GM12875 (cell line): ENCODE data around the gene HPCAL1.

Experiments
- H3K4me3 ChIP-seq: one replicate; pipeline ENCODE4 v1.5.1; 2011; ENCODE audit warnings: low read depth, low read length, control low read depth
- CTCF ChIP-seq: IDR thresholded peaks from 2 replicates; pipeline ENCODE4 v1.5.1; 2011; ENCODE audit warnings: low read depth, mild to moderate bottlenecking, control low read depth, inconsistent platforms, low read length, moderate library complexity, borderline replicate concordance; ENCODE audit not compliant: insufficient read depth

HPCAL1 gene

GRCh38 chr2:10325278-10326145, 22.8 kb downstream of the HPCAL1 start:
- no peak for TF ChIP-seq CTCF

GRCh38 chr2:10326151-10326616, 23.5 kb downstream of the HPCAL1 start:
- no peak for TF ChIP-seq CTCF
- no peak overlapping the region for H3K4me3 ChIP-seq

More at GRCh38 chr2:10325278-10326145, 22.8 kb downstream of the HPCAL1 start:
- H3K4me3 ChIP-seq = no peak overlapping the region

GRCh38 chr2:10326707-10327594, 24.2 kb downstream of the HPCAL1 start:
- H3K4me3 ChIP-seq = no peak overlapping the region

GRCh38 chr2:10327896-10328669, 25.4 kb downstream of the HPCAL1 start:
- TF ChIP-seq CTCF = no peak
- no peak overlapping the region for H3K4me3 ChIP-seq

More at GRCh38 chr2:10326707-10327594, 24.2 kb downstream of the HPCAL1 start:
- TF ChIP-seq CTCF = no peak

- no peak for TF ChIP-seq CTCF
- H3K4me3 ChIP-seq = no peak overlapping the region
Observed at GRCh38 chr2:10328670-10329579, 26.2 kb downstream of the HPCAL1 start.

GRCh38 chr2:10329580-10329879, 26.8 kb downstream of the HPCAL1 start:
- TF ChIP-seq CTCF = no peak
- H3K4me3 ChIP-seq = no peak overlapping the region
